Measurements from ENCODE around the gene CSTPP1. TPM values are rescaled to one million over a fixed set of nuclear protein-coding genes. Genes with fewer than 3 reads are reported as not detected.
"Not testable (repeated sequence)": the region's sequence is repeated elsewhere in the genome, so short reads cannot be mapped to it uniquely, and the experiment has no call there.

The CSTPP1 gene
- total RNA-seq, 4 donors from 2014 or later = 31.8 to 42.1 (median 39.1) TPM

- no peaks in the 10 kb centered on the region for H3K27me3 ChIP-seq
- TF ChIP-seq CTCF (IDR thresholded peaks at IDR 0.05) = no peak
- TF ChIP-seq POLR2A (IDR thresholded peaks at IDR 0.05) = no peak
- no peak for DNase-seq
- no peaks in the 10 kb centered on the region for H3K9me3 ChIP-seq
- H3K4me1 ChIP-seq = peaks cover 0 to 10% (median 0%) of the 10 kb centered on the region in 4 donors
- H3K27ac ChIP-seq = peak overlapping the region in 2 of 4 donors; percentile 9 to 11
- no peaks in the 10 kb centered on the region for H3K36me3 ChIP-seq
- no peak overlapping the region for H3K4me3 ChIP-seq
Observed at GRCh38 chr11:47071791-47072261, 135.3 kb downstream of the CSTPP1 start.

- no peak for TF ChIP-seq CTCF (IDR thresholded peaks at IDR 0.05)
- no peak for TF ChIP-seq POLR2A (IDR thresholded peaks at IDR 0.05)
- Histone ChIP-seq H3K9me3 (no peaks in the 10 kb centered on the region), H3K4me3 (no peak overlapping the region), H3K4me1 (no peaks in the 10 kb centered on the region), H3K27ac (no peak overlapping the region), H3K27me3 (no peaks in the 10 kb centered on the region), H3K36me3 (no peaks in the 10 kb centered on the region)
- DNase-seq = no peak
Observed at GRCh38 chr11:47078751-47079521, 142.4 kb downstream of the CSTPP1 start.

GRCh38 chr11:47080775-47081174 lies 144.2 kb downstream of the CSTPP1 start:
- not testable (repeated sequence) for DNase-seq, H3K4me3 ChIP-seq, H3K4me1 ChIP-seq, H3K9me3 ChIP-seq, H3K27me3 ChIP-seq, H3K27ac ChIP-seq, H3K36me3 ChIP-seq

- no peak overlapping the region for H3K4me3 ChIP-seq
- no peak for DNase-seq
- H3K27me3 ChIP-seq = no peaks in the 10 kb centered on the region
- H3K4me1 ChIP-seq = no peaks in the 10 kb centered on the region
- H3K27ac ChIP-seq = no peak overlapping the region
- no peaks in the 10 kb centered on the region for H3K36me3 ChIP-seq
- TF ChIP-seq POLR2A (IDR thresholded peaks at IDR 0.05) (no peak), CTCF (IDR thresholded peaks at IDR 0.05) (no peak)
- H3K9me3 ChIP-seq = no peaks in the 10 kb centered on the region
Observed at GRCh38 chr11:47083913-47084312, 147.4 kb downstream of the CSTPP1 start.

GRCh38 chr11:47087801-47088200 lies 151.2 kb downstream of the CSTPP1 start:
- H3K9me3 ChIP-seq = no peaks in the 10 kb centered on the region
- TF ChIP-seq CTCF (IDR thresholded peaks at IDR 0.05) (no peak), POLR2A (IDR thresholded peaks at IDR 0.05) (no peak)

GRCh38 chr11:47093541-47093940 lies 157.0 kb downstream of the CSTPP1 start:
- DNase-seq = no peak
- Histone ChIP-seq H3K27ac (no peak overlapping the region), H3K4me3 (no peak overlapping the region), H3K27me3 (no peaks in the 10 kb centered on the region), H3K36me3 (no peaks in the 10 kb centered on the region), H3K4me1 (no peaks in the 10 kb centered on the region), H3K9me3 (no peaks in the 10 kb centered on the region)
- no peak for TF ChIP-seq POLR2A (IDR thresholded peaks at IDR 0.05)
- no peak for TF ChIP-seq CTCF (IDR thresholded peaks at IDR 0.05)

More at GRCh38 chr11:47087801-47088200, 151.2 kb downstream of the CSTPP1 start:
- Histone ChIP-seq H3K4me1 (no peaks in the 10 kb centered on the region), H3K4me3 (no peak overlapping the region), H3K27me3 (no peaks in the 10 kb centered on the region), H3K27ac (no peak overlapping the region), H3K36me3 (no peaks in the 10 kb centered on the region)
- no peak for DNase-seq

GRCh38 chr11:47096871-47097270 lies 160.3 kb downstream of the CSTPP1 start:
- not testable (repeated sequence) for H3K27me3 ChIP-seq, H3K36me3 ChIP-seq, H3K27ac ChIP-seq, DNase-seq, H3K4me3 ChIP-seq, H3K4me1 ChIP-seq, H3K9me3 ChIP-seq

GRCh38 chr11:47098223-47098622 lies 161.7 kb downstream of the CSTPP1 start:
- DNase-seq, H3K4me1 ChIP-seq, H3K27ac ChIP-seq: not testable (repeated sequence)

More at GRCh38 chr11:47098223-47098622, 161.7 kb downstream of the CSTPP1 start:
- H3K27me3 ChIP-seq, H3K36me3 ChIP-seq, H3K9me3 ChIP-seq, H3K4me3 ChIP-seq: not testable (repeated sequence)

Data from Peyer's patch (tissue), 4 donors.